Measurements from ENCODE around the gene LMNA.

DNA sequence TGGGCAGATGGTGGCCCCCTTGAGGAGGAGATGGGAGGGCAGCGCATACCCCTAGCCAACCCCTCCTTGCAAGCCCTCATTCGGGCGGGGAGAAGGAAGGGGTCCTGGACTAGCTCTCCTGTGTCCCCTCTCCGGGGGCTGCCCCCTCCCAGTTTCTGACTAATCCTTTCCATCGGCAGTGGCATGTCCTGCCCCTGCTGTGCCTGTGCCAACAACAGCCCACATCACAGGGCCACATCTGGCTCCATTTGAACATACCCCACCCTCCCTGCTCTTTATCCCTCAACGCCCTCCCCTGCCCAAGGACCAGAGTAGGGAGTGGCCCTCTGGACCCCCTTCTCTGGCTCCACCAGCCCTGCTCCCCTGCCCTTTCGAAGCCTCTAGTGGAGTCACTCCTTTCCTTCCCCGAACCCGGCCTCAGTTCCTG lies 11.0 kb upstream of the LMNA start:
- TF ChIP-seq SP1 (IDR thresholded peaks at IDR 0.05) (no peak), FOXK2 (IDR thresholded peaks at IDR 0.05) (no peak), CTBP1 (IDR thresholded peaks at IDR 0.05; ENCODE audit: borderline replicate concordance) (no peak), LEF1 (IDR thresholded peaks at IDR 0.05; ENCODE audit: borderline replicate concordance) (no peak), HDGF (IDR thresholded peaks at IDR 0.05; ENCODE audit: borderline replicate concordance) (no peak), BHLHE40 (IDR thresholded peaks at IDR 0.05; ENCODE audit: borderline replicate concordance) (no peak), ARNT (IDR thresholded peaks at IDR 0.05) (no peak), FOXA1 (IDR thresholded peaks at IDR 0.05) (no peak)
